Keratinocyte (primary cell): ENCODE results near the gene C2CD3.

Experiments
- CTCF ChIP-seq, 3 experiments: IDR thresholded peaks in 1 of 3; conservative IDR thresholded peaks in 1 of 3; optimal IDR thresholded peaks in 1 of 3; 2 replicates in 2 of 3; 3 replicates in 1 of 3; pipeline versions ENCODE3 to v1.5.1; 2011; ENCODE audit warnings: low read length in 3 of 3, mild to moderate bottlenecking in 3 of 3, moderate library complexity in 2 of 3, control low read depth in 1 of 3, inconsistent platforms in 1 of 3; ENCODE audit not compliant: insufficient read depth in 2 of 3; ENCODE audit errors: extremely low read depth in 1 of 3
- EZH2 ChIP-seq: IDR thresholded peaks from one replicate; pipeline ENCODE4 v1.6.1; 2012; ENCODE audit warnings: inconsistent platforms, mild to moderate bottlenecking, low read length, moderate library complexity

- TF ChIP-seq CTCF (optimal IDR thresholded peaks at IDR 0.05 in 1 of 3, IDR thresholded peaks at IDR 0.05 in 1 of 3, conservative IDR thresholded peaks at IDR 0.05 in 1 of 3; ENCODE audit: extremely low read depth in 1 of 3, insufficient read depth in 2 of 3, low read length in 3 of 3) (no peak), EZH2 (no peak)
Observed at GRCh38 chr11:74135127-74135840, 35.5 kb downstream of the C2CD3 start.
